ENCODE data around the gene UVRAG.

Gene UVRAG

DNA sequence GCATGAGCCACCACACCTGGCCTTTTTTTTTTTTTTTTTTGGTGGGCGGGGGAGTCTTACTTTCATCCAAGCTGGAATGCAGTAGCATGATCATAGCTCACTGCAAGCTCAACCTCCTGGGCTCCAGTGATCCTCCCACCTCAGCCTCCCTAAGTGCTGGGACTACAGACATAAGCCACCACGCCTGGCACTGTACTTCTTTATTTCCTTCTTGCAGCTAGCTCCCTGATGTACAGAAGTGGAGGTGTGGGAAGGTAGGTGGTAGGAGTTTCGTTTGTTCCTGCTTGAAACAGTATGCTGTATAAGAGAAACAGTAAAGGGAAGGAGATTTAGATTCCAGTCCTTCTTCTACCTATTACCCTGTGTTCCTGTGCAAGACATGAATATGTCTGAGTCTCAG is 319.2 kb downstream of the UVRAG start:
- Histone ChIP-seq H3K36me3 (ENCODE audit: control insufficient read depth in 2 of 2, insufficient read depth in 1 of 2, low read length in 2 of 2) (no peaks in the 10 kb centered on the region), H3K4me1 (ENCODE audit: control insufficient read depth, insufficient read depth, low read length) (peaks cover 9% of the 10 kb centered on the region), H3K9me3 (ENCODE audit: control insufficient read depth, insufficient read depth, low read depth, low read length) (no peaks in the 10 kb centered on the region), H3K27ac (ENCODE audit: extremely low read depth, low read depth, low read length) (no peak overlapping the region), H3K4me3 (ENCODE audit: low read depth, low read length) (no peak overlapping the region)
- TF ChIP-seq ZNF596 (tag by site-specific recombination; IDR thresholded peaks at IDR 0.05) (no peak), ZFHX2 (tag by site-specific recombination; conservative IDR thresholded peaks at IDR 0.05) (0 out of 2 replicates have a peak, but pooled peaks have one; percentile 3)
- ChIA-PET POLR2A (no interaction called here), CTCF (interaction anchor here (0.6 to 3.4 kb wide), 2 partner anchors 18 kb away, joined by 6 to 15 read pairs; no protein-coding TSS in a partner anchor)

DNA sequence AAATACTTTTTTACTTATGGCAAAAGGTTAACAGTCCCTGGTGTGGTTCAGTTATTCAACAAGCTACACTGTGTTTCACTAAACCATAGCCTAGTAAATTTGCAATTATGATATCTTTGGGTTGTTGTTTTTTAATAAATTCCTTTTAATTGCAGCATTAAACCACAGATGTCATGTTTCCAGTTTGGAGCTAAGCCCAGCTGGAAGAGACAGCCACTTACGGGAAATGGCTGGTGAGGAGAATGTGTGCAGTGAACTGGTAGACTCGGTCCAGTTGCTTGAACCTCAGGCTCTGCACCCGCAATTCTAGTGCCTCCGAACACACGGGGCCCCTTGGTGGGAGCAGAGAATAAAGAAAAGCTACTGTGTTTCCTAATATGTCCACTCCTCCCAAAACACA is 320.5 kb downstream of the UVRAG start:
- Histone ChIP-seq H3K27ac (ENCODE audit: extremely low read depth, low read depth, low read length) (no peak overlapping the region), H3K36me3 (ENCODE audit: control insufficient read depth in 2 of 2, insufficient read depth in 1 of 2, low read length in 2 of 2) (no peaks in the 10 kb centered on the region), H3K9me3 (ENCODE audit: control insufficient read depth, insufficient read depth, low read depth, low read length) (no peaks in the 10 kb centered on the region), H3K4me1 (ENCODE audit: control insufficient read depth, insufficient read depth, low read length) (peaks cover 9% of the 10 kb centered on the region), H3K4me3 (ENCODE audit: low read depth, low read length) (no peak overlapping the region)
- ChIA-PET POLR2A (no interaction called here), CTCF (interaction anchor here (0.9 kb wide), 2 partner anchors 10 to 17 kb away, joined by 5 read pairs; no protein-coding TSS in a partner anchor)
- TF ChIP-seq ZNF133 (tag by site-specific recombination; IDR thresholded peaks at IDR 0.05) (no peak), KLF16 (tag by site-specific recombination; IDR thresholded peaks at IDR 0.05) (no peak), GLI4 (tag by site-specific recombination; IDR thresholded peaks at IDR 0.05) (no peak), ZNF660 (tag by site-specific recombination; IDR thresholded peaks at IDR 0.05) (no peak), ZNF629 (tag by site-specific recombination; IDR thresholded peaks at IDR 0.05) (no peak), HOXC10 (CRISPR knock-in tag; IDR thresholded peaks at IDR 0.05) (no peak), ZNF140 (tag by site-specific recombination; IDR thresholded peaks at IDR 0.05) (no peak), ZNF843 (tag by site-specific recombination; IDR thresholded peaks at IDR 0.05) (no peak), ZNF624 (tag by site-specific recombination; IDR thresholded peaks at IDR 0.05) (no peak), ZNF184 (tag by site-specific recombination; IDR thresholded peaks at IDR 0.05) (no peak), GLIS1 (tag by site-specific recombination; IDR thresholded peaks at IDR 0.05) (no peak), ZNF138 (tag by site-specific recombination; IDR thresholded peaks at IDR 0.05; ENCODE audit: borderline replicate concordance) (no peak)
- TF ChIP-seq, protein P1, sequence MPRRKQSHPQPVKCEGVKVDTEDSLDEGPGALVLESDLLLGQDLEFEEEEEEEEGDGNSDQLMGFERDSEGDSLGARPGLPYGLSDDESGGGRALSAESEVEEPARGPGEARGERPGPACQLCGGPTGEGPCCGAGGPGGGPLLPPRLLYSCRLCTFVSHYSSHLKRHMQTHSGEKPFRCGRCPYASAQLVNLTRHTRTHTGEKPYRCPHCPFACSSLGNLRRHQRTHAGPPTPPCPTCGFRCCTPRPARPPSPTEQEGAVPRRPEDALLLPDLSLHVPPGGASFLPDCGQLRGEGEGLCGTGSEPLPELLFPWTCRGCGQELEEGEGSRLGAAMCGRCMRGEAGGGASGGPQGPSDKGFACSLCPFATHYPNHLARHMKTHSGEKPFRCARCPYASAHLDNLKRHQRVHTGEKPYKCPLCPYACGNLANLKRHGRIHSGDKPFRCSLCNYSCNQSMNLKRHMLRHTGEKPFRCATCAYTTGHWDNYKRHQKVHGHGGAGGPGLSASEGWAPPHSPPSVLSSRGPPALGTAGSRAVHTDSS (tag by site-specific recombination; IDR thresholded peaks at IDR 0.05), result no peak

DNA sequence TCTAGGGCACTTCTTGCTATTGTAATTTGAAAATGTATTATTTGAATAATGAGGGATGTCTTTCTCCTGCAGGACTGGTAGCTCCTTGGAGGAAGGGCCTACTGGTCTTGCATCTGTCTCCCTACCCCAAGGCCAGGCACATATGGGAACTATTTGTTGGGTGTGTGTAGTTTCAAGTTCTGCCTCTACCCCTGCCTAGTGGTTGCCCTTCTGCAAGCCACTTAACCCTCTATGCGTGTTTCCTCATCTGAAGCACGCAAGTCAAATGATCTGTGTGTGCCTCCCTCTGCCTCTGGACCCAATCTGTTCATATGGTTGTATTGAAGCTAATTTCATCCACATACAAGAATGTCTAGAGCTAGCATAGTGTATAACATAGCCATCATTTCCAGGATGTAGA is 324.3 kb downstream of the UVRAG start:
- no peak overlapping the region for H3K4me3 ChIP-seq (ENCODE audit: low read depth, low read length)
- peaks cover 0 to 10% of the 10 kb centered on the region in 2 experiments; a peak in 1 of 3 replicates for H3K36me3 ChIP-seq (ENCODE audit: control insufficient read depth in 2 of 2, insufficient read depth in 1 of 2, low read length in 2 of 2)
- H3K27ac ChIP-seq (ENCODE audit: extremely low read depth, low read depth, low read length), result no peak overlapping the region
- no peaks in the 10 kb centered on the region for H3K4me1 ChIP-seq (ENCODE audit: control insufficient read depth, insufficient read depth, low read length)
- ChIA-PET POLR2A (interaction anchor here (0.6 kb wide), 1 partner anchor 13 kb away, joined by 5 read pairs; no protein-coding TSS in a partner anchor), CTCF (interaction anchor here (1.1 to 4.8 kb wide), 2 partner anchors 13 to 242 kb away, joined by 5 to 24 read pairs; no protein-coding TSS in a partner anchor)
- H3K9me3 ChIP-seq (ENCODE audit: control insufficient read depth, insufficient read depth, low read depth, low read length), result no peaks in the 10 kb centered on the region
- TF ChIP-seq RBAK (tag by site-specific recombination; IDR thresholded peaks at IDR 0.05), result no peak
- TF ChIP-seq ZNF701 (tag by site-specific recombination; IDR thresholded peaks at IDR 0.05), result no peak
- TF ChIP-seq ZNF302 (tag by site-specific recombination; IDR thresholded peaks at IDR 0.05; ENCODE audit: low read depth), result no peak
- no peak for TF ChIP-seq ZNF629 (tag by site-specific recombination; IDR thresholded peaks at IDR 0.05)
- no peak for TF ChIP-seq ZNF133 (tag by site-specific recombination; IDR thresholded peaks at IDR 0.05)
- no peak for TF ChIP-seq BCL11A (tag by site-specific recombination; IDR thresholded peaks at IDR 0.05; ENCODE audit: low read depth)
- TF ChIP-seq, protein P1 (tag by site-specific recombination; IDR thresholded peaks at IDR 0.05), result no peak
- TF ChIP-seq, protein P2, sequence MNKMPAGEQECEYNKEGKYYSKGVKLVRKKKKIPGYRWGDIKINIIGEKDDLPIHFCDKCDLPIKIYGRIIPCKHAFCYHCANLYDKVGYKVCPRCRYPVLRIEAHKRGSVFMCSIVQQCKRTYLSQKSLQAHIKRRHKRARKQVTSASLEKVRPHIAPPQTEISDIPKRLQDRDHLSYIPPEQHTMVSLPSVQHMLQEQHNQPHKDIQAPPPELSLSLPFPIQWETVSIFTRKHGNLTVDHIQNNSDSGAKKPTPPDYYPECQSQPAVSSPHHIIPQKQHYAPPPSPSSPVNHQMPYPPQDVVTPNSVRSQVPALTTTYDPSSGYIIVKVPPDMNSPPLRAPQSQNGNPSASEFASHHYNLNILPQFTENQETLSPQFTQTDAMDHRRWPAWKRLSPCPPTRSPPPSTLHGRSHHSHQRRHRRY (tag by site-specific recombination; IDR thresholded peaks at IDR 0.05), result no peak
- TF ChIP-seq SP2 (tag by site-specific recombination; IDR thresholded peaks at IDR 0.05), result no peak
- no peak for TF ChIP-seq BCL11B (tag by site-specific recombination; IDR thresholded peaks at IDR 0.05; ENCODE audit: low read depth)
- TF ChIP-seq, protein P3, sequence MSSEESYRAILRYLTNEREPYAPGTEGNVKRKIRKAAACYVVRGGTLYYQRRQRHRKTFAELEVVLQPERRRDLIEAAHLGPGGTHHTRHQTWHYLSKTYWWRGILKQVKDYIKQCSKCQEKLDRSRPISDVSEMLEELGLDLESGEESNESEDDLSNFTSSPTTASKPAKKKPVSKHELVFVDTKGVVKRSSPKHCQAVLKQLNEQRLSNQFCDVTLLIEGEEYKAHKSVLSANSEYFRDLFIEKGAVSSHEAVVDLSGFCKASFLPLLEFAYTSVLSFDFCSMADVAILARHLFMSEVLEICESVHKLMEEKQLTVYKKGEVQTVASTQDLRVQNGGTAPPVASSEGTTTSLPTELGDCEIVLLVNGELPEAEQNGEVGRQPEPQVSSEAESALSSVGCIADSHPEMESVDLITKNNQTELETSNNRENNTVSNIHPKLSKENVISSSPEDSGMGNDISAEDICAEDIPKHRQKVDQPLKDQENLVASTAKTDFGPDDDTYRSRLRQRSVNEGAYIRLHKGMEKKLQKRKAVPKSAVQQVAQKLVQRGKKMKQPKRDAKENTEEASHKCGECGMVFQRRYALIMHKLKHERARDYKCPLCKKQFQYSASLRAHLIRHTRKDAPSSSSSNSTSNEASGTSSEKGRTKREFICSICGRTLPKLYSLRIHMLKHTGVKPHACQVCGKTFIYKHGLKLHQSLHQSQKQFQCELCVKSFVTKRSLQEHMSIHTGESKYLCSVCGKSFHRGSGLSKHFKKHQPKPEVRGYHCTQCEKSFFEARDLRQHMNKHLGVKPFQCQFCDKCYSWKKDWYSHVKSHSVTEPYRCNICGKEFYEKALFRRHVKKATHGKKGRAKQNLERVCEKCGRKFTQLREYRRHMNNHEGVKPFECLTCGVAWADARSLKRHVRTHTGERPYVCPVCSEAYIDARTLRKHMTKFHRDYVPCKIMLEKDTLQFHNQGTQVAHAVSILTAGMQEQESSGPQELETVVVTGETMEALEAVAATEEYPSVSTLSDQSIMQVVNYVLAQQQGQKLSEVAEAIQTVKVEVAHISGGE (tag by site-specific recombination; conservative IDR thresholded peaks at IDR 0.05; ENCODE audit: low read depth), result no peak

Data from HEK293 (cell line).